ENCODE measurements around the gene NECTIN2. TPM values are rescaled to one million over a fixed set of nuclear protein-coding genes. Genes with fewer than 3 reads are reported as not detected.
"Not testable (repeated sequence)": the region's sequence is repeated elsewhere in the genome, so short reads cannot be mapped to it uniquely, and the experiment has no call there.

NECTIN2 gene
- total RNA-seq, 1 donor from 2014 or later, result 75.6 TPM

DNA sequence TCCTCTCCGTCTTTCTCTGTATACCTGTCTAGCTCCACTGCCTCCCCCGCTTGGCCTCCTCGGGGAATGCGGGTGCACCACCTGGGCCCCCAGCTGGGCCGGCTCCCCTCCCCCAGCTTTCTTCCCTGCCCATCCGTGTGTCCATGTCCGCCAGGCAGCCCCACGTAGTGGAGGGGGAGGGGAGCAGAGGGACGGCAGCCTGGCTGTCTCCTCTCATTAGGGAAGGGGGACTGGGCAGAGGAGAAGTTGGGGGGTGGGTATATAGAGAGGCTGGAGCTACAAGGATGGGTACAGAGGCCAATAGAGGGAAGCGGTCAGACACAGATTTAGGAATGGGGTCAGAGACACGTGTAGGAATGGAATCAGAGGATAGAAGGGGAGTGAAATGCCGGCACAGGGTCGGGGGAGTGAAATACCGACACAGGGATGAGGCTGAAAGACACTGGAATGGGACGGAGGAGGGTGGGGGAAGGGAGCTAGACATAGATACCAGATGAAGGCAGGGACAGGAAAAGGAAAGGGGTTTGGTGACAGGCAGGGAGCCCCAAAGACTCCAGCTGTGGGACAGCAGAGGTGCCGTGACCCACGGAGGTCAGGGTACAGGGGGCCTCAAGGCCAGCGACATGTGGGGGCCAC is 2.8 kb downstream of the NECTIN2 start:
- no peak for DNase-seq (ENCODE audit: low read depth in 2 of 2)

DNA sequence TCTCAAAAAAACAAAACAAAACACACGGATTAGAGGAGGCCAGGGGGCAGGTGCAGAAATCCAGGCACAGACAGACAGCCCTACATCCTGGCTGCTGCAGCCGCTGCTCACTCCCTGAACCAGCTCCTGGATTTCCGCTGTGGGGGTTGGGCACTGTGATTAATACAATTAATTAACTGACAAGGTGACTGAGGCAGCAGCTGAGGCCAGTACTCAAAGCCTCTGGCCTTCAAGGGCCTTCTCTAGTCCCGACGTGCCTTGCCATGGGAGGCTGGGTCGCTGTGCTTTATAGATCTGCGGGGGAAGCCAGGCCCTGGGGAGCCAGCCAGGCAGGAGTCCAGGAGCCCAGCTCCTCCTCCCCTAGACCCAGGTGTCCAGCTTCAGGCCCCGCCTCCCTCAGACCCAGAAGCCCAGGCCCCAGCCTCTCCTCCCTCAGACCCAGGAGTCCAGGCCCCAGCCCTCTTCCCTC is 4.6 kb downstream of the NECTIN2 start:
- DNase-seq (ENCODE audit: low read depth in 2 of 2), result peak in 1 of 2 donors; percentile 63

DNA sequence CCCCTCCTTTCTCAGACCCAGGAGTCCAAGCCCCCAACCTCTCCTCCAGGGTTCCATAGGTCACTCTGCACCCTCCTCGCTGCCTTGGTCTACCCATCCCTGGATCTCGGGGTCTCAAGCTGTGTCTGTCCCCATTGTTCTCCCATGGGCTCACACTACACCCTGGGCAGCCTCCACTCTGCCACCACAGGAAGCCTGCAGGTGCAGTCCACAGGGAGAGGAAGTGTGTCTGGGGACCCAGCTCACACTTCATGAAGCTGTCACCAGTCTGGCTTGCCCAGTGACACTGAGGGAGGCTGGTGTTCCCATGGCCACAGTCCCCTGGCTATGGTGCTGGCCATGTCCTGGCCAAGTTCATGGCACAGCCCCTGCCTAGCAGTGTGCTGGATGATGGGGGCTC is 5.3 kb downstream of the NECTIN2 start:
- peak in 1 of 2 donors; percentile 50 for DNase-seq (ENCODE audit: low read depth in 2 of 2)

DNA sequence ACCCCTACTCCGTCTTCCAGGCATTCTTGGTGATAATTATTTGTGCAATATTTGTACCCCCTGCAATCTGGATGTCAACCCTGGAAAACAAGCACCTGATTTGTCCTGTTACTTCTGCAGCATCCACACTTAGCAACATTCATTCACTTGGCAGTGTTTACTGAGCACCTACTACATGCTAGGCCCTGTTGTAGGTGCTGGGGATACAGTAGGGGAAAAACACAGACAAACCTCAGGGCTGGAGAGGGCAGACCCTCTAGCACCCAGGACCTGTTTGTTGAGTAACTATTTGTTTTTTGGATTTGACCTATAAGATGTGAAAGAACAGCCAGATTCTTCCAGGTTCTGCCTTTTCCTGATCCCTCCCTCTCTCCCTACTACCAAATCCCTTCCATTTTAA is 9.5 kb downstream of the NECTIN2 start:
- no peak for DNase-seq (ENCODE audit: low read depth in 2 of 2)

DNA sequence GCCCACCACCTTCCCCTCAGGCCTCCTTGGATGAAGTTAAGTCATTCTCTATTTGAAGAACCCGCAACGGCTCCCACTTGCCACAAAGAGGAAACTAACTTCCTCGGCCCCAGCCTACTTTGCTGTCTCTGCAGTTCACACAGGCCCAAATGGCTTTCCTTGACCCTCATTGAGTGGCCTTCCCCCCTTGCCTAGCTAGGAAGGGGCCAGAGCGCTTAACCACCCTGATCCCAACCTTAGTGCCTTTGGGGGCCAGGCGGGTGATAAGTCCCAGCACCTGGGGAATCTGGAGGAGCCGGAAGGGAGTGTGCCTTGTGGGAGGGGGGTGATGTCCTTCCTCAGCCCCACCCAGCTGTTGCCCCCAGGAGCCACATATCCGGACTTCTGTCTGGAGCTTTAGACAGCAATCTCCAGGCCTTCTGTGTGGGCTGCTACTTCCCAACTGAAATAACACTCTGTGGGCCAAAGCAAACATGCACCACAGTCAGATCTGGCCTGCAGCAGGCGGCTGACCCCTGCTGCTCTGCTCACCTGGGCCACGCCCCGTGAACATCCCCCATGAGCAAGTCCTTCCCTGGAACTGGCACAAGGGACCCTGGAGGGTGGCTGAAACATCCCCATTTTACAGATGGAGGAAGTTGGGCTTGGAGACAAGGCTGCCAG is 10.5 kb downstream of the NECTIN2 start:
- peak; percentile 67 to 88 for DNase-seq (ENCODE audit: low read depth in 2 of 2)

DNA sequence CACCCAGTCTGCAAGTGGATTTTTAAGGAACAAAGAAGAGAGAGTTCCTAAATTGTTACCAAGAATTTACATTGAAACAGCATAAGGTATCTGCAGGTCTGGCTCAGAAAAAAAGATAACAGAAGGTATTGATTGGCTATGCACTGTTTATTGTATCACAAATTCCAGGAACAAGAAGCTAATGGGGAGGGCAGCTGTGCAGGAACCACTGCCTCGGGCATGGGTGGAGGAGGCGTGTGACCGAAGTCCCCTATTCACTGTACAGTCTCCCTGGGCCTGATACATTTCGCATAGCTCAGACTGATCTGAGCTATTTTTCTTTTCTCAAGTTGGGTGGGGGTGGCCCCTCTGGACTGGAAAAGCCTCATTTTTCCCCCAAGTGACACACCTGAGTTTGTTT is 11.7 kb downstream of the NECTIN2 start:
- no peak for DNase-seq (ENCODE audit: low read depth in 2 of 2)

DNA sequence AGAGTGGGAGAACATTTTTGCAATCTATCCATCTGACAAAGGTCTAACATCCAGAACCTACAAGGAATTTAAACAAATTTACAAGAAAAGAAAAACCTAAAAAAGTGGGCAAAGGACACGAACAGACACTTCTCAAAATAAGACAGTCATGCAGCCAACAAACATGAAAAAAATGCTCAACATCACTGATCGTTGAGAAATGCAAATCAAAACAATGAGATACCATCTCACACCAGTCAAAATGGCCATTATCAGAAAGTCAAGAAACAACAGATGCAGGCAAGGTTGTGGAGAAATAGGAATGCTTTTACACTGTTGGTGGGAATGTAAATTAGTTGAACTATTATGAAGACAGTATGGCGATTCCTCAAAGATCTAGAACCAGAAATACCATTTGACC is 15.5 kb downstream of the NECTIN2 start:
- DNase-seq (ENCODE audit: low read depth in 2 of 2), result not testable (repeated sequence)

DNA sequence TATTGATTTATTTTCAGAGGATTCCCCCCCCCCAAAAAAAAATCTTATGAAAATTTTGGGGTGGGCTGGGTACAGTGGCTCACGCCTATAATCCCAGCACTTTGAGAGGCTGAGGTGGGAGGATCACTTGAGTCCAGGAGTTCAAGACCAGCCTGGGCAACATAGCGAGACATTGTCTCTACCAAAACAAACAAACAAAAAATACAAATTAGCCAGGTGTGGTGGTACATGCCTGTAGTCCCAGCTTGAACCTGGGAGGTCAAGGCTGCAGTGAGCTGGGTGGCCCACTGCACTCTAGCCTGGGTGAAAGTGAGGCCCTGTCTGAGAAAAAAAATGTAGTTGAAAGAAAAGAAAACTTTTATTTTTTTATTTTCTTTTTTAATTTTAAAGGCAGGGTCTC is 17.9 kb downstream of the NECTIN2 start:
- no peak for DNase-seq (ENCODE audit: low read depth in 2 of 2)

DNA sequence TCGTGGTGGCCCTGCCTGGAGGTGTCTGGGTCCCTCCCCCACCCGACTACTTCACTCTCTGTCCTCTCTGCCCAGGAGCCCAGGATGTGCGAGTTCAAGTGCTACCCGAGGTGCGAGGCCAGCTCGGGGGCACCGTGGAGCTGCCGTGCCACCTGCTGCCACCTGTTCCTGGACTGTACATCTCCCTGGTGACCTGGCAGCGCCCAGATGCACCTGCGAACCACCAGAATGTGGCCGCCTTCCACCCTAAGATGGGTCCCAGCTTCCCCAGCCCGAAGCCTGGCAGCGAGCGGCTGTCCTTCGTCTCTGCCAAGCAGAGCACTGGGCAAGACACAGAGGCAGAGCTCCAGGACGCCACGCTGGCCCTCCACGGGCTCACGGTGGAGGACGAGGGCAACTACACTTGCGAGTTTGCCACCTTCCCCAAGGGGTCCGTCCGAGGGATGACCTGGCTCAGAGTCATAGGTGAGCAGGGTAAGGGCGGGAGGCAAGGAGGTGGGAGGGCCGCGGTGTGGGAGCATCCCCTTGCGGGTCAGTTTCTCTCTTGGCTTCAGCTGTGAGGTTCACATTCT is 19.2 kb downstream of the NECTIN2 start:
- no peak for DNase-seq (ENCODE audit: low read depth in 2 of 2)

DNA sequence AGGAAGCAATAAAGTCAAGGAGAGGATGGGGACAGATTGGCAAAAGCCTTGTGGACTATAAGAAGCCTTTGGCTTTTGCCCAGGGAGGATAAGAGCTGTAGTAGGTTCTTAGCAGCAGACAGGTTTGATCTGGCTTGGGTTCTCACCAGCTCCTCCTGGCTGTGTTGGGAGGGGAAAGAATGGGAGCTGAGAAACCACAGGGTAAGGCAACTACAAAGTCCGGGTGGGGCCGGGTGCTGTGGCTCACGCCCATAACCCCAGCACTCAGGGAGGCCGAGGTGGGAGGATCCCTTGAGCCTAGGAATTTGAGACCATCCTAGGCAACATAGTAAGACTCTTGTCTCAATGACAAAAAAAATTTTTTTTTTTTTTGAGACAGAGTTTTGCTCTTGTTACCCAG is 20.6 kb downstream of the NECTIN2 start:
- no peak for DNase-seq (ENCODE audit: low read depth in 2 of 2)

DNA sequence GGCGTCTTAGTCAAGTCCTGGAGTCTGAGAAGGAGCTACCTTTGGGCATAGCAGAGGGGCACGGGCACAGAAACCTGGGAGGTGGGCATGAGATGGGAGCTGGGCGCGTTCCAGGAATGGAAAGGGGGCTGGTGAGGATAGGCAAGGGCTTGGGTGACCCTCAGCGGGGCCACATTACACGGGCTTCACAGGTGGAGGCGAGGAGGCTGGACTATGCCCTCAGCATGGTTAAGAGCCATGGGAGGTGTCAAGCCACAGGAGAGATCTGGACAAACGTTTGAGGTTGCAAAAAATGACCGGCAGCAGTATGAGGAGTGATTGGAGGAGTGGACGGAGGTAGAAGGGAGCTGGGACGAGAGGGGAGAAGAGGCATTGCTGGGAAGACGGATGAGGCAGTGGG is 21.5 kb downstream of the NECTIN2 start:
- no peak for DNase-seq (ENCODE audit: low read depth in 2 of 2)

DNA sequence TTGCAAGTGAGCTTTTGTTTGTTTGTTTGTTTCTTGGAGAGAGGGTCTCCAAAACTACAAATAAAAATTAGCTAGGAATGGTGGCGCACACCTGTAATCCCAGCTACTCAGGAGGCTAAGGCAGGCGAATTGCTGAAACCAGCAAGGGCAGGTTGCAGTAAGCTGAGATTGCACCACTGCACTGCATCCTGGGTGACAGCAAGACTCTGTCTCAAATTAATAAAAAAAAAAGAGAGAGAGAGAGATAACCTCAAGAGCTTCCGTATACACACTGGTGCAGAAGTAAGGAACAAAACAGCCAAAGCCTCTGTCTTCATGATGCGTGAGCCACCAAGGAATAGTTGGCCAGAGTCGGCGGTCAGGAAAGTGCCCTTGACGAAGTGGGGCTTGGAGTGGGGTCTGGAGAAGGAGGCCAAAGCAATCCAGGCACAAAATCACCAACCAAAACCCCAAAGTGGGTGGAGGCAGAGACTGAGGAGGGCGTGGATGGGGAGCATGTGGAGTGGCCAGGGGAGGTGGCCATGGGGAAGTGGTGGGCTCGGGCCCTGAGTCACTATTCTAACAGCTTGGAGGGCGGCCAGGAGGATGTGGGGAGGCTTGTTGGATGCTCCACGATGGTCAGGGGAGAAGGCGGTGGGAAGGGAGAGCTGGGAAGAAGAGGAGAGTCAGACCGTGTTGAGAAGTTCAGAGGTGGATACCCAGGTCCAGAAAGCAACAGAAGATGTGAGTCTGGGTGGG is 23.8 kb downstream of the NECTIN2 start:
- DNase-seq (ENCODE audit: low read depth in 2 of 2), result peak in 1 of 2 donors; percentile 77

DNA sequence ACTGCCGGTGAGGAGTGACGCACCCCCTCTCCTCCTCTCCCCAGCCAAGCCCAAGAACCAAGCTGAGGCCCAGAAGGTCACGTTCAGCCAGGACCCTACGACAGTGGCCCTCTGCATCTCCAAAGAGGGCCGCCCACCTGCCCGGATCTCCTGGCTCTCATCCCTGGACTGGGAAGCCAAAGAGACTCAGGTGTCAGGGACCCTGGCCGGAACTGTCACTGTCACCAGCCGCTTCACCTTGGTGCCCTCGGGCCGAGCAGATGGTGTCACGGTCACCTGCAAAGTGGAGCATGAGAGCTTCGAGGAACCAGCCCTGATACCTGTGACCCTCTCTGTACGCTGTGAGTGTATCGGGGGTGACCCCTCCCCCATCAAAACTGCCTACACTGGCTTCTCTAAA is 25.7 kb downstream of the NECTIN2 start:
- no peak for DNase-seq (ENCODE audit: low read depth in 2 of 2)

DNA sequence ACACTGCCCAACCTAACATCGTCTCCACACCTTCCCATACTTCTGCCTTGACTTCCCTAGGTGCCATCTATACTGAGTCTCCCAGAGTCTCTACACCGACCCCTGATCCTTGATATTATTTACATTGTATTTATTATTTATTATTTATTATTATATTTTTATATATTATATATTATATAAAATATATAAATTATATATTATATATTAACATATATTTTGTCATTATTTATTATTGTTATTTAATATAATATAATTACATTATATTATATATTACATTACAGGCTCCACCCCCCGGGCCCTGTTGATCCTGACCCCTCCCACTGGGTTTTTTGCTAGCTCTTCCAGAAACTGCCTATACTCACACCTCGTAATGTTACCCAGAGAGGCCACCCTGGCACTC is 26.6 kb downstream of the NECTIN2 start:
- no peak for DNase-seq (ENCODE audit: low read depth in 2 of 2)

DNA sequence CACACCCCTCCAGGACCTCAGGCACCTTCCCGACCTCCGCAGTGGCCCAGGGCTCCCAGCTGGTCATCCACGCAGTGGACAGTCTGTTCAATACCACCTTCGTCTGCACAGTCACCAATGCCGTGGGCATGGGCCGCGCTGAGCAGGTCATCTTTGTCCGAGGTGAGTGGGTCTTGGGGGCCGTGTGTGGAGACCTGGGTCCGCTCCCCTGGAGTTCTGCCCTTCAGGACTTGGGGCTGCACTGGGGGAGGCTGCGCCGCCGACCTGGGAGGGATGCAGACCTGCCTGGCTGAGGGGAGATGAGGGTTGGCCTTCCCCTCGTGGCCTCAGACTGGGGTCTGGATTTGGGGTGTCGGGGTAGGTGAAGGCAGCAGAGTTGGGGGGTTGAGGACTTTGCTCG is 28.2 kb downstream of the NECTIN2 start:
- DNase-seq (ENCODE audit: low read depth in 2 of 2), result no peak

DNA sequence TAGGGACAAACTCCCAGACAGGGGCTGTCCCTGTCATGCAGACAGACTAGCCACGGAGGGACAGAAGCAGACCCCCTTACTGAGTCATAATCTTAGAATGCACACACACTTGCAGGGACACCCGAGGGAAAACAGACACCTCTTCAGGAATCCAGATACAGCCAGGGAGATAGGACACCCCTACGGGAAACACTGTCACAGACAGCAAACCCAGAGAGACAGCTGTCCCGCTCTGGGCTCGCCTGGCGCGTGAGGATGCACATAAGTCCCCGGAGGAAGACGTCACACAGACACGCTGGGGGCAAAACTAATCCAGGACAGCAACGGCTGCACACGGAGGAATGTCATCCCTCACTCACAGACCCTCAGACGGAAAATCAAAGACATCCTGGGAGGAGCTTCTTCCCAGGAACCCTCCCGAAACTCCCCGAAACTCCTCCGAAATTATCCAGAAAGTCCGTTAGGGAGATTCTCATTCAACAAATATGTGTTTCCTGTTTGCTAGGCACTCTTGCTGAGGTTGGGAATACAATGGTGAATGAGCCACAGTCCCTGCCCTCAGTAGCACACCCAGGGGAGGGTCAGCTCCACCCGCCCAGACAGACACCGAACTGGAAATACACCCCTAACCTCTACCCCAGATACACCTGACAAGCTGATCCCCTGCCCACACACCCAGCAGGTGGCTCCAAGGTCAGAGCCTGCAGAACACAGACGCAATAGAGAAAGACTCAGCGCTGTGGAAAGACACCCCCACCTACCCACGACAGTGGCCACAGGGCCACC is 29.8 kb downstream of the NECTIN2 start:
- peak in 1 of 2 donors; percentile 50 for DNase-seq (ENCODE audit: low read depth in 2 of 2)

DNA sequence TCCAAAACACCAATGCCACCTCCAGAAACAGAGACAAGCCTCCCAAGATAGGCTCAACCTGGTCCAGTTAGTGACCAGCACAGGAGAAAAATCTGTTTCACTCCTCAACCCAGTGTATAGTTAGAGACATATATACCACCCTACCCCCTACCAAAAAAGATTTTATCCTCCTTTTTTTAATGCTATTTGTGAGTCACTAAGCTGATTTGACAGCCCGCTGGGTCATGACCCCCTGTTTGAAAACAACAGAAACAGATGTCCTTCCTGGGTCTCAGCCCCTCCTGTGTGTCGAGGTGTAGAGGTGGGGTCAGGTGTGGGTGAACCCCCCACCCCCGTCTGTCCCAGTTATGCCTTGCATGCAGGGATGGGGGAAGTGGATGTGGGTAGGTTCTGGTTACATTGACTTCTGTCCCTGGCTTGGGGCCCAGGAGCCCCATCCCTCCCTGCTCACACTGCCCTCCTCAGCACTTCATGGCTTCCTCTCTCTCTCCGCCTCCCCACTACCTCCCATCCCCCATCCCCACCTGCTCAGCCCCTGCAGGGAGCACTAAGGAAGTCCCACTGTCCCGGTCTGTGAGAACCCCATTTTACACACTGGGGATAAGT is 30.9 kb downstream of the NECTIN2 start:
- no peak for DNase-seq (ENCODE audit: low read depth in 2 of 2)

DNA sequence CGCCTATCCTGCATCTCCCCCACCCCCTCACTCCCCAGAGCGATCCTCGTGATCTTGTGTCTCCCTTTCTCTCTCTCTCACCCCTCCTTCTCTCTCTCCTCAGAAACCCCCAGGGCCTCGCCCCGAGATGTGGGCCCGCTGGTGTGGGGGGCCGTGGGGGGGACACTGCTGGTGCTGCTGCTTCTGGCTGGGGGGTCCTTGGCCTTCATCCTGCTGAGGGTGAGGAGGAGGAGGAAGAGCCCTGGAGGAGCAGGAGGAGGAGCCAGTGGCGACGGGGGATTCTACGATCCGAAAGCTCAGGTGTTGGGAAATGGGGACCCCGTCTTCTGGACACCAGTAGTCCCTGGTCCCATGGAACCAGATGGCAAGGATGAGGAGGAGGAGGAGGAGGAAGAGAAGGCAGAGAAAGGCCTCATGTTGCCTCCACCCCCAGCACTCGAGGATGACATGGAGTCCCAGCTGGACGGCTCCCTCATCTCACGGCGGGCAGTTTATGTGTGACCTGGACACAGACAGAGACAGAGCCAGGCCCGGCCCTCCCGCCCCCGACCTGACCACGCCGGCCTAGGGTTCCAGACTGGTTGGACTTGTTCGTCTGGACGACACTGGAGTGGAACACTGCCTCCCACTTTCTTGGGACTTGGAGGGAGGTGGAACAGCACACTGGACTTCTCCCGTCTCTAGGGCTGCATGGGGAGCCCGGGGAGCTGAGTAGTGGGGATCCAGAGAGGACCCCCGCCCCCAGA is 32.2 kb downstream of the NECTIN2 start:
- no peak for DNase-seq (ENCODE audit: low read depth in 2 of 2)

DNA sequence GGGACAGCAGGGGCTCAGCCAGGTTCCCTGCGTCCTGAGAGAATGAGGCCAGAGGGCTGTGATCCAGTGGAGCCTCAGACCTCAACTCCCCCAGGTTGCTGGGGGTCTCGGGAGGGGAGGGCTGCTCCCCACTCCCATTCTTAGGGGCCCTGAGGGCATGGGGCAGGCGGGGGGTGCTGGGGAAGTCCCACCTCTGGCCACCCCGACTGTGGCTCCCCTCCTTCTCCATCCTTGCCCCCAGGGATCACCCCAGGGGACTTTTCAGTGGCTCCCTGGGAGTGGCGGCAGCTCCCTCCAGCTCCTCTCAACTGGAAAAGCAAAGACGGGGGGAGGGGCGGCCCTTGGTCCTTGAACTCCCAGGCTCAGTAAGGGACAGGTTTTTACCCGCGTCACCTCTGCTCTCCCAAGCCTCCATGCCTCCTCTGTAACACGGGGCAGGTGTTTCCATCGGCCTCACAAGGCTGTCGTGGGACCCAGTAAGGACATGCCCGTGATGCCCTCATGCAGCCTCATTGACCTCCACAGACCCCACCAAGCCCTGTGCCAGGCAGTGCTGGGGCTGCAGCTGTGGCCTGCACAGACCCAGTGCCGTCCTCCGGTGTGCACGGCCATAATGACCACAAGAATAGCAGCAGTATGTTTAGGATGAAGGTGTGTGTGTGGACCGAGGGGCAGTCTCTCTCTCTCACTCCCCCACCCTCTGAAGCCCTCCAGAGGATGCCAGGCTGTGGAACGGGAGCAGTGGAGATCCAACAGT is 33.4 kb downstream of the NECTIN2 start:
- no peak for DNase-seq (ENCODE audit: low read depth in 2 of 2)

DNA sequence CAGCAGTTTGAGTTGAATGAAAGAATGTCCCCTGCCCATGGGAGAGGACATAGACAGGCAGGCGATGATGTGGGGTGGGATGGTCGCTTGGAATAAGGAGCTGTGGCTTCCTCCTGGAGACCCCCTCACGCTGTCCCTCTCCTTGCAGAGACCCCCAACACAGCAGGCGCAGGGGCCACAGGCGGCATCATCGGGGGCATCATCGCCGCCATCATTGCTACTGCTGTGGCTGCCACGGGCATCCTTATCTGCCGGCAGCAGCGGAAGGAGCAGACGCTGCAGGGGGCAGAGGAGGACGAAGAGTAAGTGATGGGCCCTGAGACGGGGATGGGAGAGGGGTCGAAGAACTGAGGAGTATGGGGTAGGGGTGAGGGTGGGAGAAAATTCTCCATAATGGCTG is 36.0 kb downstream of the NECTIN2 start:
- no peak for DNase-seq (ENCODE audit: low read depth in 2 of 2)

Data from dermis microvascular lymphatic vessel endothelial cell (primary cell).